Measurements from ENCODE around the gene PCDH10. TPM values are rescaled to one million over a fixed set of nuclear protein-coding genes. Genes with fewer than 3 reads are reported as not detected.

PCDH10 gene
- total and polyA plus RNA-seq, 2 of the 8 experiments (the other 6 are each of a cell fraction or from before 2014, with no cell fraction given), result 2.2 to 10.0 TPM

DNA sequence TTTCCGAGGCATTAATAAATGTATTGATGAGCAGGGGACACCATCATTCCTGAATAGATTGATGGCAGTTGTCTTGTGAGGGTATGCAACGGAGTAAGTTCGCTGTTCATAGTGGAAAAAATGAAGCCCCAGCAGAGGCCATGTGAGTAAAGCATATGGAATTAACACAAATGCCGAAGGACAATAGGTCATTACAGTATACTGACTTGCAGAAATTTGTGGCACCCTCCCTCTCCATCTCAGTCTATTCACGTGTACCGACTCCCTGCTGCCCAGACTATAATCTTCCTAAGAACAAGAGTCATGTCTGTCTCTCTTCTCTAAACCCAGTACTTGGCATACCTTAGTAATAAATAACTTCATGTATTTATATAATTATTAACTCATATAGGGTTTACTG, 47.1 kb upstream of the PCDH10 start:
- Histone ChIP-seq H2BK12ac (ENCODE audit: low read depth, low read length) (no peak overlapping the region), H3K27me3 (replicated peaks in 1 of 4; ENCODE audit: control insufficient read depth in 3 of 4, extremely low read depth in 1 of 4, insufficient read depth in 3 of 4, low read length in 3 of 4) (no peaks in the 10 kb centered on the region), H3K56ac (replicated peaks; ENCODE audit: insufficient read length, low read depth, low read length) (no peak overlapping the region), H2BK120ac (replicated peaks; ENCODE audit: low read depth, low read length) (no peak overlapping the region), H2AK5ac (ENCODE audit: low read depth, low read length) (no peak overlapping the region), H3K4me1 (replicated peaks in 1 of 4; ENCODE audit: control insufficient read depth in 3 of 4, insufficient read depth in 4 of 4, low read length in 3 of 4) (peaks cover 0 to 9% (median 0%) of the 10 kb centered on the region in 4 experiments; a peak in 2 of 7 replicates), H4K5ac (ENCODE audit: insufficient read length, low read depth, low read length) (no peak overlapping the region), H3K23me2 (ENCODE audit: low read depth, low read length) (no peaks in the 10 kb centered on the region), H3K4me3 (ENCODE audit: extremely low read depth in 1 of 4, insufficient read depth in 2 of 4, low read depth in 3 of 4, low read length in 4 of 4) (no peak overlapping the region), H2BK20ac (ENCODE audit: low read length) (no peak overlapping the region), H3K4me2 (ENCODE audit: insufficient read depth in 1 of 2, low read depth in 2 of 2, low read length in 2 of 2) (no peak overlapping the region), H2BK15ac (ENCODE audit: low read length) (no peak overlapping the region), H4K8ac (ENCODE audit: extremely low read depth, insufficient read depth, low read length) (no peak overlapping the region), H3K4ac (replicated peaks; ENCODE audit: insufficient read length, low read depth, low read length) (no peak overlapping the region), H3K9me3 (ENCODE audit: insufficient read depth in 2 of 2, low read depth in 1 of 2, low read length in 1 of 2) (peaks cover 0 to 5% of the 10 kb centered on the region in 2 experiments; a peak in 1 of 4 replicates), H3K79me1 (ENCODE audit: low read depth, low read length) (no peaks in the 10 kb centered on the region), H2BK5ac (ENCODE audit: low read depth, low read length) (no peak overlapping the region), H4K91ac (replicated peaks; ENCODE audit: insufficient read length, low read length) (no peak overlapping the region), H3K27ac (ENCODE audit: low read depth, low read length) (no peak overlapping the region), H3K14ac (ENCODE audit: insufficient read length) (no peak overlapping the region), H3K23ac (ENCODE audit: insufficient read length) (no peak overlapping the region), H4K20me1 (replicated peaks in 1 of 2; ENCODE audit: control insufficient read depth in 1 of 2, insufficient read depth in 2 of 2, low read length in 2 of 2) (no peaks in the 10 kb centered on the region), H3K9ac (replicated peaks in 1 of 4; ENCODE audit: extremely low read depth in 1 of 4, low read depth in 3 of 4, low read length in 3 of 4) (no peak overlapping the region), H3K36me3 (ENCODE audit: control insufficient read depth in 2 of 4, insufficient read depth in 4 of 4, low read length in 3 of 4) (no peaks in the 10 kb centered on the region), H3K79me2 (ENCODE audit: control insufficient read depth in 1 of 2, insufficient read depth in 2 of 2, low read length in 2 of 2) (no peaks in the 10 kb centered on the region), H2AFZ (ENCODE audit: low read length) (no peak overlapping the region), H3K18ac (ENCODE audit: extremely low read depth, low read length) (no peak overlapping the region)
- ChIA-PET POLR2A (ENCODE audit: partially characterized antibody) (no interaction called here), CTCF (ENCODE audit: partially characterized antibody) (no interaction called here)
- FAIRE-seq (no peak), DNase-seq (ENCODE audit: low read depth in 1 of 2, low spot score in 2 of 2) (no peak)
- WGBS, 2 experiments (ENCODE audit: extremely low coverage in 1 of 2, insufficient coverage in 1 of 2, insufficient read length in 1 of 2, insufficient replicate concordance in 2 of 2, low coverage in 1 of 2, low lambda C conversion rate in 2 of 2, missing lambda C conversion rate in 1 of 2), result 88% methylated on average over 6 of the region's 6 CpGs; no CpG with 5 or more reads in 1 of the 2 experiments
- TF ChIP-seq EZH2 (IDR thresholded peaks at IDR 0.05; ENCODE audit: low read depth, low read length, severe bottlenecking) (no peak), HDAC2 (IDR thresholded peaks at IDR 0.05; ENCODE audit: borderline replicate concordance in 1 of 2, low read depth in 2 of 2, low read length in 2 of 2) (no peak)

All from H1 (cell line).